Mesenchymal stem cell (in vitro differentiated cells and primary cell): ENCODE measurements around the gene SYNJ1.

ENCODE experiments used
- DNase-seq: peaks from one replicate; pipeline ENCODE4 v3.0.0-alpha.2; 2013
- H2AFZ ChIP-seq: one replicate; pipeline ENCODE4 v1.6.1; 2013; ENCODE audit warnings: low read depth, mild to moderate bottlenecking, control low read depth, inconsistent platforms, low read length, moderate library complexity
- H2AK5ac ChIP-seq: 2 replicates; pipeline ENCODE4 v1.6.1; 2013; ENCODE audit warnings: low read length, moderate library complexity, mild to moderate bottlenecking, inconsistent platforms; ENCODE audit not compliant: severe bottlenecking
- H2BK120ac ChIP-seq: one replicate; pipeline ENCODE4 v1.6.1; 2013; ENCODE audit warnings: low read depth, mild to moderate bottlenecking, inconsistent platforms, low read length, moderate library complexity
- H2BK12ac ChIP-seq, 2 experiments: one replicate each; pipeline ENCODE4 v1.6.1; 2013; ENCODE audit warnings: inconsistent platforms in 2 of 2, low read length in 2 of 2, mild to moderate bottlenecking in 2 of 2, moderate library complexity in 2 of 2, control low read depth in 1 of 2
- H2BK15ac ChIP-seq: one replicate; pipeline ENCODE4 v1.6.1; 2013; ENCODE audit warnings: mild to moderate bottlenecking, low read depth, inconsistent platforms; ENCODE audit not compliant: poor library complexity, severe bottlenecking
- H2BK5ac ChIP-seq: 2 replicates; pipeline ENCODE4 v1.6.1; 2013; ENCODE audit warnings: low read depth, mild to moderate bottlenecking, low read length, control low read depth, inconsistent platforms; ENCODE audit not compliant: poor library complexity, severe bottlenecking
- H3K14ac ChIP-seq, 2 experiments: one replicate each; pipeline ENCODE4 v1.6.1; 2013; ENCODE audit warnings: inconsistent platforms in 2 of 2, low read length in 2 of 2, control low read depth in 1 of 2, mild to moderate bottlenecking in 1 of 2, moderate library complexity in 1 of 2
- H3K18ac ChIP-seq, 2 experiments: one replicate each; pipeline ENCODE4 v1.6.1; 2013; ENCODE audit warnings: inconsistent platforms in 2 of 2, low read length in 2 of 2, control low read depth in 1 of 2, low read depth in 1 of 2, mild to moderate bottlenecking in 1 of 2
- H3K23ac ChIP-seq, 2 experiments: one replicate each; pipeline ENCODE4 v1.6.1; 2013; ENCODE audit warnings: inconsistent platforms in 2 of 2, low read length in 2 of 2, mild to moderate bottlenecking in 2 of 2, moderate library complexity in 2 of 2, control low read depth in 1 of 2
- H3K27ac ChIP-seq: 2 replicates; pipeline ENCODE4 v1.5.1; 2013; ENCODE audit warnings: mild to moderate bottlenecking, moderate library complexity, low read length, control low read depth, inconsistent platforms; ENCODE audit not compliant: poor library complexity, severe bottlenecking
- H3K27me3 ChIP-seq, 2 experiments: 2 replicates each; pipeline versions ENCODE4 v1.6.1 to v1.7.0; 2013; ENCODE audit warnings: low read length in 2 of 2, mild to moderate bottlenecking in 2 of 2, moderate library complexity in 2 of 2, control low read depth in 1 of 2, inconsistent platforms in 1 of 2; ENCODE audit not compliant: control insufficient read depth in 1 of 2, insufficient read depth in 1 of 2
- H3K36me3 ChIP-seq, 2 experiments: 2 replicates each; pipeline versions ENCODE4 v1.6.1 to v1.7.0; 2013; ENCODE audit warnings: low read length in 2 of 2, control low read depth in 1 of 2, inconsistent platforms in 1 of 2, low read depth in 1 of 2, mild to moderate bottlenecking in 1 of 2; ENCODE audit not compliant: insufficient read depth in 2 of 2, control insufficient read depth in 1 of 2
- H3K4ac ChIP-seq, 2 experiments: one replicate each; pipeline ENCODE4 v1.6.1; 2013; ENCODE audit warnings: inconsistent platforms in 2 of 2, low read length in 2 of 2, mild to moderate bottlenecking in 2 of 2, moderate library complexity in 2 of 2, control low read depth in 1 of 2, low read depth in 1 of 2
- H3K4me1 ChIP-seq: 2 replicates; pipeline ENCODE4 v1.6.1; 2013; ENCODE audit warnings: low read depth, low read length, control low read depth; ENCODE audit not compliant: control insufficient read depth, insufficient read depth
- H3K4me2 ChIP-seq: 2 replicates; pipeline ENCODE4 v1.6.1; 2013; ENCODE audit warnings: low read length, mild to moderate bottlenecking, inconsistent platforms; ENCODE audit not compliant: poor library complexity, severe bottlenecking
- H3K4me3 ChIP-seq, 2 experiments: 2 replicates each; pipeline versions ENCODE4 v1.5.1 to v1.7.0; 2013; ENCODE audit warnings: low read length in 2 of 2, mild to moderate bottlenecking in 2 of 2, control low read depth in 1 of 2, low read depth in 1 of 2; ENCODE audit not compliant: insufficient read depth in 1 of 2
- H3K79me1 ChIP-seq: replicated peaks from 2 replicates; pipeline ENCODE4 v1.6.1; 2013; ENCODE audit warnings: mild to moderate bottlenecking, control low read depth, low read length, inconsistent platforms; ENCODE audit not compliant: poor library complexity, severe bottlenecking
- H3K9ac ChIP-seq: 2 replicates; pipeline ENCODE4 v1.7.0; 2013; ENCODE audit warnings: mild to moderate bottlenecking, low read length, moderate library complexity
- H3K9me3 ChIP-seq: 2 replicates; pipeline ENCODE4 v1.7.0; 2013; ENCODE audit warnings: mild to moderate bottlenecking, low read length; ENCODE audit not compliant: control insufficient read depth
- H4K8ac ChIP-seq: one replicate; pipeline ENCODE4 v1.6.1; 2013; ENCODE audit warnings: inconsistent platforms, mild to moderate bottlenecking, low read length, moderate library complexity
- H4K91ac ChIP-seq: one replicate; pipeline ENCODE4 v1.6.1; 2013; ENCODE audit warnings: mild to moderate bottlenecking, low read length, inconsistent platforms
- WGBS: methylation state at CpG from one replicate; pipeline ENCODE4 v1.1.7; 2013; ENCODE audit warnings: mixed read lengths; 5-methylcytosine and 5-hydroxymethylcytosine counted together

SYNJ1 gene

DNA sequence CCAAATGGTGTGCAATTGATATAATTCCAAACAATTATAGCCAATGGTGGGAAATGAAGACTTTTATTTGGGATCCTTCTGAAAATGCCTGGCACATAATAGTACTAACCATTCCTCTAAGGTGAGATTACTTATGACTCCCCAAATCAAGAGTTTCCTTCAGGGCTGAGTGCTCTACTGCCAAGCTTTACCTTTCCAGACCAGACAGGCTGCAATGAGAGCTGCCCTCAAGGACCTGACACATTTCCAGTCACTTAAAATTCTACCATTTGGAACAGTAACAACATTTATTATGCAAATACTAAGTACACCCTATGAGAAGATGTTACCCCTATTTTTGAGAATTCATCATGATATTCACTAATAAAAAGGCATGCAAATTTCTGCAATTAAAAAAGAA lies 22.6 kb upstream of the SYNJ1 start:
- Histone ChIP-seq H3K14ac (no peak overlapping the region), H2BK12ac (no peak overlapping the region), H3K4ac (no peak overlapping the region), H3K9me3 (no peaks in the 10 kb centered on the region), H3K36me3 (peaks cover 7 to 91% of the 10 kb centered on the region in 2 experiments), H4K91ac (no peak overlapping the region), H3K4me1 (no peaks in the 10 kb centered on the region), H3K79me1 (peaks cover 20% of the 10 kb centered on the region), H3K23ac (no peak overlapping the region), H3K18ac (no peak overlapping the region), H3K9ac (no peak overlapping the region), H2BK15ac (no peak overlapping the region), H2BK120ac (no peak overlapping the region), H2AK5ac (no peak overlapping the region), H4K8ac (no peak overlapping the region), H3K4me3 (no peak overlapping the region), H3K27me3 (no peaks in the 10 kb centered on the region), H3K4me2 (no peak overlapping the region), H3K27ac (no peak overlapping the region), H2AFZ (no peak overlapping the region), H2BK5ac (no peak overlapping the region)
- DNase-seq: no peak

DNA sequence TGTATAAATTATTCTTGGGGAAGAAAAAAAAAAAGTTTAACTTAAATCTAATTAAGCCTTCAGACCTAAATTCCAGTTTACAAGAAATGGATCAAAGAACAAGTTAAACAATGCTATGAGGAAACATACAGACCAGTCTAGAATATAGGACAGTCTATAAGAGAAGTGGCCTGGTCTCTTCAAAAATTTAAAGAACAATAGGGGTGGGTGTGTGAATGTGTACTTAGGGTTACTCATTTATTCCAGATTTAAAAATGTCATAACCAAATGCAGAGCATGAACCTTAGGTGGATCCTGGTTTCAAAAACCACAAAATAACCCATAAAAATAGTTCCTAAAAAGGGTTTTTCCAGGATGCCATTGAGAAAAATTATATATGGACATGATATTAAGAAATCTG lies 21.8 kb upstream of the SYNJ1 start:
- Histone ChIP-seq H2BK5ac (no peak overlapping the region), H3K14ac (no peak overlapping the region), H2AK5ac (no peak overlapping the region), H3K18ac (no peak overlapping the region), H3K9me3 (no peaks in the 10 kb centered on the region), H3K4me2 (no peak overlapping the region), H3K4ac (no peak overlapping the region), H3K36me3 (peaks cover 7 to 91% of the 10 kb centered on the region in 2 experiments), H3K4me3 (no peak overlapping the region), H3K4me1 (no peaks in the 10 kb centered on the region), H3K9ac (no peak overlapping the region), H2BK15ac (no peak overlapping the region), H4K8ac (no peak overlapping the region), H4K91ac (no peak overlapping the region), H2BK12ac (no peak overlapping the region), H2AFZ (no peak overlapping the region), H2BK120ac (no peak overlapping the region), H3K23ac (no peak overlapping the region), H3K79me1 (peaks cover 20% of the 10 kb centered on the region), H3K27ac (no peak overlapping the region), H3K27me3 (no peaks in the 10 kb centered on the region)
- DNase-seq: no peak

DNA sequence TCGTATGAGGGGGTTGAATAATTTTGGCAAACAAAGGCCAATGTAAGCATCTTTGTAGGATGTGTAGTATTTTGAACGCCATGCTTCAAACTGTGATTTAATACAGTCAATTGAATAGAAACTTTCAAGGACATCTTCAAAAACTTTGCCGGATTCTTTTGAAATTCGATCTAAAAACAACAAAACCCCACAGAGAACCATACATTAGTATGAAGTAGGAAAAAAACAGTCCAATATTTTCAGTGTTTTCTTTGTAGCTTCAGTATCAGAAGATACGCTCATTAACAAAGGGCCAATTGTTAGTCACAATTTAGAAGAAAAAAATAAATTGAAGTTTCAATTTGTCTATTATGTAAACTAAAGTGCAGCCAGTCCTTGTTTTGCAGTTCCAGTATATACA lies 20.7 kb upstream of the SYNJ1 start:
- H3K23ac ChIP-seq: no peak overlapping the region
- no peak overlapping the region for H2BK12ac ChIP-seq
- no peak overlapping the region for H2AK5ac ChIP-seq
- no peak overlapping the region for H4K8ac ChIP-seq
- no peak overlapping the region for H3K18ac ChIP-seq
- H3K27me3 ChIP-seq: no peaks in the 10 kb centered on the region
- H3K9me3 ChIP-seq: no peaks in the 10 kb centered on the region
- H4K91ac ChIP-seq: no peak overlapping the region
- no peak overlapping the region for H2AFZ ChIP-seq
- no peak overlapping the region for H3K27ac ChIP-seq
- H3K4me2 ChIP-seq: no peak overlapping the region
- no peak overlapping the region for H3K14ac ChIP-seq
- H3K79me1 ChIP-seq: peaks cover 16% of the 10 kb centered on the region
- peaks cover 7 to 91% of the 10 kb centered on the region in 2 experiments for H3K36me3 ChIP-seq
- WGBS: 100% methylated on average over 1 of the region's 5 CpGs
- no peaks in the 10 kb centered on the region for H3K4me1 ChIP-seq
- no peak overlapping the region for H3K4ac ChIP-seq
- H3K9ac ChIP-seq: no peak overlapping the region
- no peak overlapping the region for H2BK15ac ChIP-seq
- DNase-seq: no peak
- H2BK5ac ChIP-seq: no peak overlapping the region
- H3K4me3 ChIP-seq: no peak overlapping the region
- H2BK120ac ChIP-seq: no peak overlapping the region

DNA sequence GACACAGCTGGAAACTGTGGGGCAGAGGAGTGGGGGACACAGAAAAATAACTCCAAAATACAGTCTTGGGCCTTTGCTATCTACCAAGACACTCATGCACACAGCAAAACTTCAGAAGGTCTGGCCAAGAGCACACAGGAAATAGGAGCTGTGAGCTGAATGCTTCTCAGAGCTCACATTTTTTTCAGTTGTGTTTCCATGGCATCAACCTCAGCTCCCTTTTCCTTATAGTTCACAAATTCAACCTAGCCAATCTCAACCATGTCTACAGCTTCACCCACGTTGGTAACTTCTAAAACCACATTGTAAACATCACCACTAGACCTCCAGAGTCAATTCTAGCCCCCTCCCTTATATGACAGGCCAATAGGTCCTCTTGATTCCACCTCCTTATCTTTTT lies 19.6 kb upstream of the SYNJ1 start:
- WGBS: 89% methylated on average over 1 of the region's 1 CpG
- Histone ChIP-seq H3K79me1 (peaks cover 14% of the 10 kb centered on the region), H3K27me3 (no peaks in the 10 kb centered on the region), H3K27ac (no peak overlapping the region), H3K9me3 (no peaks in the 10 kb centered on the region), H2BK120ac (no peak overlapping the region), H2AFZ (no peak overlapping the region), H3K9ac (no peak overlapping the region), H2BK15ac (no peak overlapping the region), H3K14ac (no peak overlapping the region), H3K4ac (no peak overlapping the region), H2BK12ac (no peak overlapping the region), H3K36me3 (peaks cover 7 to 99% of the 10 kb centered on the region in 2 experiments), H4K8ac (no peak overlapping the region), H3K4me1 (no peaks in the 10 kb centered on the region), H3K23ac (no peak overlapping the region), H3K18ac (no peak overlapping the region), H2AK5ac (no peak overlapping the region), H4K91ac (no peak overlapping the region), H3K4me3 (no peak overlapping the region), H3K4me2 (no peak overlapping the region), H2BK5ac (no peak overlapping the region)
- DNase-seq: no peak
